HepG2 (cell line): ENCODE measurements around the gene MEP1B. TPM values are rescaled to one million over a fixed set of nuclear protein-coding genes. Genes with fewer than 3 reads are reported as not detected.

Experiments
- FOXO1 ChIP-seq: sonication (generic); formaldehyde crosslinking; IDR thresholded peaks from 2 replicates; pipeline ENCODE4 v1.4.0; 2020; ENCODE audit warnings: missing genetic modification reagents
- HMG20A ChIP-seq: IDR thresholded peaks from 2 replicates; pipeline ENCODE4 v1.6.1; 2016; ENCODE audit warnings: borderline replicate concordance
- HNF4A ChIP-seq: sonication (generic); formaldehyde crosslinking; IDR thresholded peaks from 2 replicates; pipeline ENCODE4 v1.4.0; 2020; ENCODE audit warnings: missing genetic modification reagents
- HNF4G ChIP-seq, 2 experiments: sonication (generic) in 1 of 2; formaldehyde crosslinking in 1 of 2; IDR thresholded peaks; 2 replicates each; pipeline versions ENCODE4 v1.4.0 to v1.6.1; 2011 to 2020; ENCODE audit warnings: borderline replicate concordance in 2 of 2, low read depth in 2 of 2, mild to moderate bottlenecking in 2 of 2, low read length in 1 of 2, missing genetic modification reagents in 1 of 2, moderate library complexity in 1 of 2
- ISL2 ChIP-seq: sonication (generic); formaldehyde crosslinking; IDR thresholded peaks from 2 replicates; pipeline ENCODE4 v1.5.0; 2020; ENCODE audit warnings: missing genetic modification reagents
- KAT8 ChIP-seq: IDR thresholded peaks from 2 replicates; pipeline ENCODE4 v1.6.1; 2016; ENCODE audit warnings: missing genetic modification reagents, missing compliant biosample characterization
- POLR2A ChIP-seq, 2 experiments: IDR thresholded peaks; 2 replicates each; pipeline ENCODE4 v1.6.1; 2011; ENCODE audit warnings: low read depth in 2 of 2, low read length in 2 of 2, mild to moderate bottlenecking in 1 of 2, moderate library complexity in 1 of 2; ENCODE audit not compliant: insufficient read depth in 1 of 2
- SIX1 ChIP-seq: sonication (generic); formaldehyde crosslinking; IDR thresholded peaks from 2 replicates; pipeline ENCODE4 v1.4.0; 2020; ENCODE audit warnings: missing genetic modification reagents, borderline replicate concordance
- SMARCE1 ChIP-seq: fragments of 450-650 bp; IDR thresholded peaks from 2 replicates; pipeline ENCODE4 v1.6.1; 2017; ENCODE audit warnings: borderline replicate concordance
- SOX6 ChIP-seq, 2 experiments: fragments of 450-650 bp in 1 of 2; sonication (generic) in 1 of 2; formaldehyde crosslinking in 1 of 2; IDR thresholded peaks; 2 replicates each; pipeline versions ENCODE4 v1.4.0 to v1.6.1; 2017 to 2020; ENCODE audit warnings: antibody characterized with exemption in 1 of 2, mild to moderate bottlenecking in 1 of 2, missing genetic modification reagents in 1 of 2
- TBL1XR1 ChIP-seq: fragments of 150-350 bp; IDR thresholded peaks from 2 replicates; pipeline ENCODE4 v1.6.1; 2014; ENCODE audit warnings: borderline replicate concordance, low read length; ENCODE audit not compliant: partially characterized antibody
- ZNF264 ChIP-seq: sonication (generic); formaldehyde crosslinking; IDR thresholded peaks from 2 replicates; pipeline ENCODE4 v1.4.0; 2020; ENCODE audit warnings: missing genetic modification reagents
- ZNF317 ChIP-seq: sonication (generic); formaldehyde crosslinking; IDR thresholded peaks from 2 replicates; pipeline ENCODE4 v1.5.0; 2020; ENCODE audit warnings: mild to moderate bottlenecking, missing genetic modification reagents
- ZNF615 ChIP-seq: sonication (generic); formaldehyde crosslinking; IDR thresholded peaks from 2 replicates; pipeline ENCODE4 v1.5.0; 2020; ENCODE audit warnings: mild to moderate bottlenecking, missing genetic modification reagents, borderline replicate concordance
- ZNF780A ChIP-seq: sonication (generic); formaldehyde crosslinking; IDR thresholded peaks from 2 replicates; pipeline ENCODE4 v1.8.0; 2022; ENCODE audit warnings: mild to moderate bottlenecking, missing genetic modification reagents, moderate library complexity
- ZNF781 ChIP-seq: sonication (generic); formaldehyde crosslinking; IDR thresholded peaks from 2 replicates; pipeline ENCODE4 v1.5.1; 2020; ENCODE audit warnings: borderline replicate concordance, mild to moderate bottlenecking, missing genetic modification reagents; ENCODE audit errors: not compliant biosample characterization
- polyA plus RNA-seq, 8 experiments: library from polyadenylated mRNA; depleted of rRNA in 3 of 8; stranded (reverse) in 7 of 8; unstranded in 1 of 8; fragments of >200 nt; fragmentation: Illumina TruSeq in 4 of 8; extraction: Trizol in 4 of 8; gene quantifications; 2 replicates each; pipeline versions ENCODE4 v1.2.1 to v1.2.3, GENCODE V29; 2011 to 2016; ENCODE audit warnings: low read depth in 4 of 8, missing spikeins in 1 of 8, mixed read lengths in 1 of 8; ENCODE audit not compliant: insufficient read depth in 1 of 8
- total RNA-seq, 5 experiments: library from RNA; depleted of rRNA; stranded (reverse); fragments of >200 nt; fragmentation: Illumina TruSeq; extraction: Trizol; gene quantifications; 2 replicates each; pipeline ENCODE4 v1.2.3, GENCODE V29; 2016; ENCODE audit warnings: low read depth in 1 of 5
- TF ChIP-seq, protein P1 (sequence below): sonication (generic); formaldehyde crosslinking; IDR thresholded peaks from 2 replicates; pipeline ENCODE4 v1.5.1; 2020; ENCODE audit warnings: mild to moderate bottlenecking, missing genetic modification reagents, borderline replicate concordance
- TF ChIP-seq, protein P2 (sequence below), 2 experiments: sonication (generic) in 1 of 2; formaldehyde crosslinking in 1 of 2; IDR thresholded peaks; 2 replicates each; pipeline versions ENCODE4 v1.4.0 to v1.6.1; 2018 to 2020; ENCODE audit warnings: missing genetic modification reagents in 2 of 2, borderline replicate concordance in 1 of 2, low read depth in 1 of 2, mild to moderate bottlenecking in 1 of 2, missing biosample characterization in 1 of 2

The MEP1B gene
- total and polyA plus RNA-seq, 2 of the 13 experiments (the other 11 are each of a cell fraction or from before 2014, with no cell fraction given), result not detected

DNA sequence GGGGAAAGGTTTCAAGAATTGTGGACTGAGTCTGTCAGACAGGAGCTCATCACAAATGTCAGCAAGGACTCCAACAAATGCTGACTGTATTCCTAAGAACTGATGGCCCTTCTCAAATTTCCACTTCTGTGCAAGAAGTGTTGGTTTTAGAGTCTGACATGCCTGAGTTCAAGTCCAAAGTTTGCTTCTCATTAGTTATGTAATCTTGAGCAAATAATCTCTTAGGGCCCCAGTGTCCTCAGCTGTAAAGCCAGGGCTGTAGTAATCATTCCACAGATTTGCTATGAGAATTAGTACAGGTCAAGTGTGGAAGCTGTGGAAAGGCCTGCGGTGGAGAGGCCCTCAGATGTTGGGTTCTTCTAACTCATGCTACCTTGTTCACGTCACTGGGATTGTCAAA lies 23.9 kb downstream of the MEP1B start (continued):
- TF ChIP-seq ZNF615 (CRISPR knock-in tag) (no peak), SIX1 (CRISPR knock-in tag) (peak; percentile 99), HNF4G (IDR thresholded peaks at IDR 0.05; ENCODE audit: borderline replicate concordance, low read depth, low read length) (peak; percentile 74), HNF4G (CRISPR knock-in tag; IDR thresholded peaks at IDR 0.05; ENCODE audit: borderline replicate concordance, low read depth) (no peak), HMG20A (CRISPR knock-in tag) (peak; percentile 78; the same call in 1 of the 2 replicates), TBL1XR1 (peak; percentile 33), SMARCE1 (no peak), KAT8 (CRISPR knock-in tag) (0 out of 2 replicates have a peak, but pooled peaks have one; percentile 28), ISL2 (CRISPR knock-in tag) (peak; percentile 45; the same call in 1 of the 2 replicates), FOXO1 (CRISPR knock-in tag) (peak; percentile 40; the same call in 1 of the 2 replicates), ZNF781 (CRISPR knock-in tag) (no peak), POLR2A (IDR thresholded peaks at IDR 0.05; ENCODE audit: insufficient read depth in 1 of 2, low read depth in 2 of 2, low read length in 2 of 2) (no peak), ZNF317 (0 out of 2 replicates have a peak, but pooled peaks have one; percentile 49), SOX6 (IDR thresholded peaks at IDR 0.05) (no peak), SOX6 (CRISPR knock-in tag; IDR thresholded peaks at IDR 0.05) (peak; percentile 77), HNF4A (peak; percentile 92), ZNF780A (CRISPR knock-in tag) (peak; percentile 58; the same call in 1 of the 2 replicates), ZNF264 (CRISPR knock-in tag) (0 out of 2 replicates have a peak, but pooled peaks have one; percentile 28)
- TF ChIP-seq, protein P1, sequence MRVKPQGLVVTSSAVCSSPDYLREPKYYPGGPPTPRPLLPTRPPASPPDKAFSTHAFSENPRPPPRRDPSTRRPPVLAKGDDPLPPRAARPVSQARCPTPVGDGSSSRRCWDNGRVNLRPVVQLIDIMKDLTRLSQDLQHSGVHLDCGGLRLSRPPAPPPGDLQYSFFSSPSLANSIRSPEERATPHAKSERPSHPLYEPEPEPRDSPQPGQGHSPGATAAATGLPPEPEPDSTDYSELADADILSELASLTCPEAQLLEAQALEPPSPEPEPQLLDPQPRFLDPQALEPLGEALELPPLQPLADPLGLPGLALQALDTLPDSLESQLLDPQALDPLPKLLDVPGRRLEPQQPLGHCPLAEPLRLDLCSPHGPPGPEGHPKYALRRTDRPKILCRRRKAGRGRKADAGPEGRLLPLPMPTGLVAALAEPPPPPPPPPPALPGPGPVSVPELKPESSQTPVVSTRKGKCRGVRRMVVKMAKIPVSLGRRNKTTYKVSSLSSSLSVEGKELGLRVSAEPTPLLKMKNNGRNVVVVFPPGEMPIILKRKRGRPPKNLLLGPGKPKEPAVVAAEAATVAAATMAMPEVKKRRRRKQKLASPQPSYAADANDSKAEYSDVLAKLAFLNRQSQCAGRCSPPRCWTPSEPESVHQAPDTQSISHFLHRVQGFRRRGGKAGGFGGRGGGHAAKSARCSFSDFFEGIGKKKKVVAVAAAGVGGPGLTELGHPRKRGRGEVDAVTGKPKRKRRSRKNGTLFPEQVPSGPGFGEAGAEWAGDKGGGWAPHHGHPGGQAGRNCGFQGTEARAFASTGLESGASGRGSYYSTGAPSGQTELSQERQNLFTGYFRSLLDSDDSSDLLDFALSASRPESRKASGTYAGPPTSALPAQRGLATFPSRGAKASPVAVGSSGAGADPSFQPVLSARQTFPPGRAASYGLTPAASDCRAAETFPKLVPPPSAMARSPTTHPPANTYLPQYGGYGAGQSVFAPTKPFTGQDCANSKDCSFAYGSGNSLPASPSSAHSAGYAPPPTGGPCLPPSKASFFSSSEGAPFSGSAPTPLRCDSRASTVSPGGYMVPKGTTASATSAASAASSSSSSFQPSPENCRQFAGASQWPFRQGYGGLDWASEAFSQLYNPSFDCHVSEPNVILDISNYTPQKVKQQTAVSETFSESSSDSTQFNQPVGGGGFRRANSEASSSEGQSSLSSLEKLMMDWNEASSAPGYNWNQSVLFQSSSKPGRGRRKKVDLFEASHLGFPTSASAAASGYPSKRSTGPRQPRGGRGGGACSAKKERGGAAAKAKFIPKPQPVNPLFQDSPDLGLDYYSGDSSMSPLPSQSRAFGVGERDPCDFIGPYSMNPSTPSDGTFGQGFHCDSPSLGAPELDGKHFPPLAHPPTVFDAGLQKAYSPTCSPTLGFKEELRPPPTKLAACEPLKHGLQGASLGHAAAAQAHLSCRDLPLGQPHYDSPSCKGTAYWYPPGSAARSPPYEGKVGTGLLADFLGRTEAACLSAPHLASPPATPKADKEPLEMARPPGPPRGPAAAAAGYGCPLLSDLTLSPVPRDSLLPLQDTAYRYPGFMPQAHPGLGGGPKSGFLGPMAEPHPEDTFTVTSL, result peak; percentile 80; the same call in 1 of the 2 replicates
- TF ChIP-seq, protein P2, sequence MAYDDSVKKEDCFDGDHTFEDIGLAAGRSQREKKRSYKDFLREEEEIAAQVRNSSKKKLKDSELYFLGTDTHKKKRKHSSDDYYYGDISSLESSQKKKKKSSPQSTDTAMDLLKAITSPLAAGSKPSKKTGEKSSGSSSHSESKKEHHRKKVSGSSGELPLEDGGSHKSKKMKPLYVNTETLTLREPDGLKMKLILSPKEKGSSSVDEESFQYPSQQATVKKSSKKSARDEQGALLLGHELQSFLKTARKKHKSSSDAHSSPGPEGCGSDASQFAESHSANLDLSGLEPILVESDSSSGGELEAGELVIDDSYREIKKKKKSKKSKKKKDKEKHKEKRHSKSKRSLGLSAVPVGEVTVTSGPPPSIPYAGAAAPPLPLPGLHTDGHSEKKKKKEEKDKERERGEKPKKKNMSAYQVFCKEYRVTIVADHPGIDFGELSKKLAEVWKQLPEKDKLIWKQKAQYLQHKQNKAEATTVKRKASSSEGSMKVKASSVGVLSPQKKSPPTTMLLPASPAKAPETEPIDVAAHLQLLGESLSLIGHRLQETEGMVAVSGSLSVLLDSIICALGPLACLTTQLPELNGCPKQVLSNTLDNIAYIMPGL (CRISPR knock-in tag; IDR thresholded peaks at IDR 0.05; ENCODE audit: borderline replicate concordance in 1 of 2, low read depth in 1 of 2), result no peak
